Measurements from ENCODE around the gene EPS15.

The EPS15 gene

GRCh38 chr1:51425273-51425672 lies 93.8 kb downstream of the EPS15 start:
- H3K9me3 ChIP-seq (ENCODE audit: control insufficient read depth, insufficient read depth, low read depth, low read length): no peaks in the 10 kb centered on the region
- no peaks in the 10 kb centered on the region for H3K4me1 ChIP-seq (ENCODE audit: control insufficient read depth, insufficient read depth, low read length)
- CTCF ChIA-PET: no interaction called here
- POLR2A ChIA-PET: no interaction called here
- H3K27ac ChIP-seq (ENCODE audit: extremely low read depth, low read depth, low read length): no peak overlapping the region
- no peak overlapping the region for H3K4me3 ChIP-seq (ENCODE audit: low read depth, low read length)
- no peak for TF ChIP-seq ZNF148 (tag by site-specific recombination; IDR thresholded peaks at IDR 0.05; ENCODE audit: borderline replicate concordance)
- TF ChIP-seq SCRT1 (tag by site-specific recombination; IDR thresholded peaks at IDR 0.05; ENCODE audit: borderline replicate concordance): no peak
- TF ChIP-seq TSHZ1 (tag by site-specific recombination; IDR thresholded peaks at IDR 0.05; ENCODE audit: borderline replicate concordance): no peak
- no peak for TF ChIP-seq YY1 (tag by site-specific recombination; IDR thresholded peaks at IDR 0.05)
- no peak for TF ChIP-seq ZNF10 (tag by site-specific recombination; IDR thresholded peaks at IDR 0.05)
- TF ChIP-seq ZNF664 (tag by site-specific recombination; IDR thresholded peaks at IDR 0.05): no peak
- TF ChIP-seq ZNF707 (tag by site-specific recombination; IDR thresholded peaks at IDR 0.05): no peak
- TF ChIP-seq, protein P1, sequence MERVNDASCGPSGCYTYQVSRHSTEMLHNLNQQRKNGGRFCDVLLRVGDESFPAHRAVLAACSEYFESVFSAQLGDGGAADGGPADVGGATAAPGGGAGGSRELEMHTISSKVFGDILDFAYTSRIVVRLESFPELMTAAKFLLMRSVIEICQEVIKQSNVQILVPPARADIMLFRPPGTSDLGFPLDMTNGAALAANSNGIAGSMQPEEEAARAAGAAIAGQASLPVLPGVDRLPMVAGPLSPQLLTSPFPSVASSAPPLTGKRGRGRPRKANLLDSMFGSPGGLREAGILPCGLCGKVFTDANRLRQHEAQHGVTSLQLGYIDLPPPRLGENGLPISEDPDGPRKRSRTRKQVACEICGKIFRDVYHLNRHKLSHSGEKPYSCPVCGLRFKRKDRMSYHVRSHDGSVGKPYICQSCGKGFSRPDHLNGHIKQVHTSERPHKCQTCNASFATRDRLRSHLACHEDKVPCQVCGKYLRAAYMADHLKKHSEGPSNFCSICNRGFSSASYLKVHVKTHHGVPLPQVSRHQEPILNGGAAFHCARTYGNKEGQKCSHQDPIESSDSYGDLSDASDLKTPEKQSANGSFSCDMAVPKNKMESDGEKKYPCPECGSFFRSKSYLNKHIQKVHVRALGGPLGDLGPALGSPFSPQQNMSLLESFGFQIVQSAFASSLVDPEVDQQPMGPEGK (tag by site-specific recombination; IDR thresholded peaks at IDR 0.05): no peak
- no peak for TF ChIP-seq ZSCAN30 (tag by site-specific recombination; IDR thresholded peaks at IDR 0.05)
- TF ChIP-seq ZNF785 (tag by site-specific recombination; IDR thresholded peaks at IDR 0.05): no peak
- TF ChIP-seq, protein P2, sequence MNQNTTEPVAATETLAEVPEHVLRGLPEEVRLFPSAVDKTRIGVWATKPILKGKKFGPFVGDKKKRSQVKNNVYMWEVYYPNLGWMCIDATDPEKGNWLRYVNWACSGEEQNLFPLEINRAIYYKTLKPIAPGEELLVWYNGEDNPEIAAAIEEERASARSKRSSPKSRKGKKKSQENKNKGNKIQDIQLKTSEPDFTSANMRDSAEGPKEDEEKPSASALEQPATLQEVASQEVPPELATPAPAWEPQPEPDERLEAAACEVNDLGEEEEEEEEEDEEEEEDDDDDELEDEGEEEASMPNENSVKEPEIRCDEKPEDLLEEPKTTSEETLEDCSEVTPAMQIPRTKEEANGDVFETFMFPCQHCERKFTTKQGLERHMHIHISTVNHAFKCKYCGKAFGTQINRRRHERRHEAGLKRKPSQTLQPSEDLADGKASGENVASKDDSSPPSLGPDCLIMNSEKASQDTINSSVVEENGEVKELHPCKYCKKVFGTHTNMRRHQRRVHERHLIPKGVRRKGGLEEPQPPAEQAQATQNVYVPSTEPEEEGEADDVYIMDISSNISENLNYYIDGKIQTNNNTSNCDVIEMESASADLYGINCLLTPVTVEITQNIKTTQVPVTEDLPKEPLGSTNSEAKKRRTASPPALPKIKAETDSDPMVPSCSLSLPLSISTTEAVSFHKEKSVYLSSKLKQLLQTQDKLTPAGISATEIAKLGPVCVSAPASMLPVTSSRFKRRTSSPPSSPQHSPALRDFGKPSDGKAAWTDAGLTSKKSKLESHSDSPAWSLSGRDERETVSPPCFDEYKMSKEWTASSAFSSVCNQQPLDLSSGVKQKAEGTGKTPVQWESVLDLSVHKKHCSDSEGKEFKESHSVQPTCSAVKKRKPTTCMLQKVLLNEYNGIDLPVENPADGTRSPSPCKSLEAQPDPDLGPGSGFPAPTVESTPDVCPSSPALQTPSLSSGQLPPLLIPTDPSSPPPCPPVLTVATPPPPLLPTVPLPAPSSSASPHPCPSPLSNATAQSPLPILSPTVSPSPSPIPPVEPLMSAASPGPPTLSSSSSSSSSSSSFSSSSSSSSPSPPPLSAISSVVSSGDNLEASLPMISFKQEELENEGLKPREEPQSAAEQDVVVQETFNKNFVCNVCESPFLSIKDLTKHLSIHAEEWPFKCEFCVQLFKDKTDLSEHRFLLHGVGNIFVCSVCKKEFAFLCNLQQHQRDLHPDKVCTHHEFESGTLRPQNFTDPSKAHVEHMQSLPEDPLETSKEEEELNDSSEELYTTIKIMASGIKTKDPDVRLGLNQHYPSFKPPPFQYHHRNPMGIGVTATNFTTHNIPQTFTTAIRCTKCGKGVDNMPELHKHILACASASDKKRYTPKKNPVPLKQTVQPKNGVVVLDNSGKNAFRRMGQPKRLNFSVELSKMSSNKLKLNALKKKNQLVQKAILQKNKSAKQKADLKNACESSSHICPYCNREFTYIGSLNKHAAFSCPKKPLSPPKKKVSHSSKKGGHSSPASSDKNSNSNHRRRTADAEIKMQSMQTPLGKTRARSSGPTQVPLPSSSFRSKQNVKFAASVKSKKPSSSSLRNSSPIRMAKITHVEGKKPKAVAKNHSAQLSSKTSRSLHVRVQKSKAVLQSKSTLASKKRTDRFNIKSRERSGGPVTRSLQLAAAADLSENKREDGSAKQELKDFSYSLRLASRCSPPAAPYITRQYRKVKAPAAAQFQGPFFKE (tag by site-specific recombination; IDR thresholded peaks at IDR 0.05; ENCODE audit: borderline replicate concordance): no peak
- peaks cover 0 to 21% of the 10 kb centered on the region in 2 experiments; a peak in 2 of 3 replicates for H3K36me3 ChIP-seq (ENCODE audit: control insufficient read depth in 2 of 2, insufficient read depth in 1 of 2, low read length in 2 of 2)
